AG09319 (cell line): ENCODE data around the gene HOXA2.

ENCODE experiments used
- DNase-seq: peaks from one replicate; pipeline ENCODE4 v3.0.0-alpha.2; 2010; ENCODE audit warnings: low read depth; ENCODE audit errors: extremely low read depth
- CTCF ChIP-seq: IDR thresholded peaks from 2 replicates; pipeline ENCODE4 v1.5.1; 2011; ENCODE audit warnings: low read depth, mild to moderate bottlenecking, inconsistent platforms, low read length, moderate library complexity

The HOXA2 gene

GRCh38 chr7:27111042-27111750 lies 8.7 kb upstream of the HOXA2 start:
- no peak for TF ChIP-seq CTCF
- no peak for DNase-seq

GRCh38 chr7:27110186-27111031 lies 7.9 kb upstream of the HOXA2 start:
- no peak for TF ChIP-seq CTCF
- DNase-seq, result no peak

GRCh38 chr7:27109466-27110185 lies 7.1 kb upstream of the HOXA2 start:
- TF ChIP-seq CTCF, result no peak
- DNase-seq, result no peak

GRCh38 chr7:27108390-27109127 lies 6.1 kb upstream of the HOXA2 start:
- TF ChIP-seq CTCF, result no peak
- DNase-seq, result no peak

- TF ChIP-seq CTCF, result no peak
These were observed 5.2 kb upstream of the HOXA2 start for GRCh38 chr7:27107391-27108381.

GRCh38 chr7:27106901-27107240 lies 4.4 kb upstream of the HOXA2 start:
- no peak for DNase-seq
- TF ChIP-seq CTCF, result no peak

More at GRCh38 chr7:27107391-27108381, 5.2 kb upstream of the HOXA2 start:
- no peak for DNase-seq
